ENCODE data around the gene DHX32.
A peak's percentile ranks its signal among the peaks of the same experiment; 100 is the strongest.
"Not testable (repeated sequence)": the region's sequence is repeated elsewhere in the genome, so short reads cannot be mapped to it uniquely, and the experiment has no call there.

The DHX32 gene

GRCh38 chr10:125895130-125896087 is 14.3 kb upstream of the DHX32 start:
- peak in 3 of 4 experiments; percentile 6 to 20 (median 12) for DNase-seq

GRCh38 chr10:125894176-125894575 is 13.1 kb upstream of the DHX32 start:
- DNase-seq, result not testable (repeated sequence)

- not testable (repeated sequence) for DNase-seq
Measured at GRCh38 chr10:125892402-125892801, 11.3 kb upstream of the DHX32 start.

GRCh38 chr10:125889441-125889840 is 8.3 kb upstream of the DHX32 start:
- not testable (repeated sequence) for DNase-seq

- no peak for DNase-seq
Measured at GRCh38 chr10:125886914-125887512, 5.9 kb upstream of the DHX32 start.

GRCh38 chr10:125883211-125883610 is 2.1 kb upstream of the DHX32 start:
- no peak for DNase-seq

GRCh38 chr10:125882596-125882995 is 1.5 kb upstream of the DHX32 start:
- DNase-seq, result no peak

GRCh38 chr10:125880719-125881118 is 373 bp downstream of the DHX32 start:
- DNase-seq, result no peak

GRCh38 chr10:125878957-125879835 is 1.9 kb downstream of the DHX32 start:
- DNase-seq, result no peak

GRCh38 chr10:125871338-125871737 is 9.8 kb downstream of the DHX32 start:
- no peak for DNase-seq

GRCh38 chr10:125868372-125868975 is 12.6 kb downstream of the DHX32 start:
- DNase-seq, result no peak

GRCh38 chr10:125866421-125867029 is 14.6 kb downstream of the DHX32 start:
- DNase-seq, result no peak

- DNase-seq, result no peak
Measured at GRCh38 chr10:125865120-125865519, 16.0 kb downstream of the DHX32 start.

- DNase-seq, result no peak
Measured at GRCh38 chr10:125859128-125859817, 21.8 kb downstream of the DHX32 start.

GRCh38 chr10:125857185-125857760 is 23.8 kb downstream of the DHX32 start:
- no peak for DNase-seq

GRCh38 chr10:125852487-125852886 is 28.6 kb downstream of the DHX32 start:
- DNase-seq, result no peak

GRCh38 chr10:125850766-125851731 is 30.0 kb downstream of the DHX32 start:
- no peak for DNase-seq

GRCh38 chr10:125849448-125849847 is 31.6 kb downstream of the DHX32 start:
- no peak for DNase-seq

- DNase-seq, result no peak
Measured at GRCh38 chr10:125848857-125849256, 32.2 kb downstream of the DHX32 start.

GRCh38 chr10:125848371-125848770 is 32.7 kb downstream of the DHX32 start:
- no peak for DNase-seq
